Measurements from ENCODE around the gene MASP2.
"Not testable (repeated sequence)": the region's sequence is repeated elsewhere in the genome, so short reads cannot be mapped to it uniquely, and the experiment has no call there.

Gene MASP2

DNA sequence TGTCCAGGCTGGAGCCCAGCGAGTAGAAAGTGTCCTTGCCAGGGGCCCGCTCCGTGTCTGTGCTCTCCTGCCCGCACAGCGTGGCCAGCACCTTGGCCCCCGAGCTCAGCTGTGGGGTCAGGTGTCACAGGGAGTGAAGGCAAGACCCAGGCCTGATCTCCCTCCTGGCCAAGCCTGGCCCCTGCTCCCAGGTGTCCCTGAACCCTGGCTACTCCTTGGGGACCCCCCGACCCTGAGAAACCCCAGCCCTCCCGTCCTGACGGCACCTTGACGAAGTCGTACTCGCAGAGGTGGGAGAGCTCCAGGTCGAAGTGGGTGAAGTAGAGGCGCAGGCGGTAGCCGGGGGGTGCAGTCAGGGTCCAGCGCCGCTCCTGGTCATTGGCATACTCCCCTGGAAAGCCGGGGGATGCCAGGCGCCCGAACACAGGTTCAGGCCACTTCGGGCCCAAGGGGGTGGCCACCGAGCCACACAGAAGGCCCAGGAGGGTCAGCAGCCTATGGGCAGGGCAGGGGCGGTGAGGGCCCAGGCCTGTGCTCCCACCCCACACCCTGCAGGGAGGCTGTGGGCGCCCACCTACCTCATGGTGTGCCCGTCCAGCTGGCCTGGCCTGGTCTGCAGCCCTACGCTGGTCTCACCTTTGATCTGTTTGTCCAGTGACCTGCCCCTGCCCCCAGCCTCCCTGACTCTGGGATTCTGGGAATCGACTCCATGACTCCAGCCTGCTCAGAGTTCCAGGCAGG, at the start of gene MASP2:
Gene MASP2, minus strand, starts transcription at position 615 of the 741 bp plus-strand sequence. Its CDS starts 32 bp downstream, at position 583.
- DNase-seq (ENCODE audit: low read depth), result no peak

DNA sequence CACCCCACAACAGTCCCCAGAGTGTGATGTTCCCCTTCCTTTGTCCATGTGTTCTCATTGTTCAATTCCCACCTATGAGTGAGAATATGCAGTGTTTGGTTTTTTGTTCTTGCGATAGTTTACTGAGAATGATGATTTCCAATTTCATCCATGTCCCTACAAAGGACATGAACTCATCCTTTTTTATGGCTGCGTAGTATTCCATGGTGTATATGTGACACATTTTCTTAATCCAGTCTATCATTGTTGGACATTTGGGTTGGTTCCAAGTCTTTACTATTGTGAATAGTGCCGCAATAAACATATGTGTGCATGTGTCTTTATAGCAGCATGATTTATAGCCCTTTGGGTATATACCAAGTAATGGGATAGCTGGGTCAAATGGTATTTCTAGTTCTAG, 36.7 kb upstream of the MASP2 start:
- not testable (repeated sequence) for DNase-seq (ENCODE audit: low read depth)

DNA sequence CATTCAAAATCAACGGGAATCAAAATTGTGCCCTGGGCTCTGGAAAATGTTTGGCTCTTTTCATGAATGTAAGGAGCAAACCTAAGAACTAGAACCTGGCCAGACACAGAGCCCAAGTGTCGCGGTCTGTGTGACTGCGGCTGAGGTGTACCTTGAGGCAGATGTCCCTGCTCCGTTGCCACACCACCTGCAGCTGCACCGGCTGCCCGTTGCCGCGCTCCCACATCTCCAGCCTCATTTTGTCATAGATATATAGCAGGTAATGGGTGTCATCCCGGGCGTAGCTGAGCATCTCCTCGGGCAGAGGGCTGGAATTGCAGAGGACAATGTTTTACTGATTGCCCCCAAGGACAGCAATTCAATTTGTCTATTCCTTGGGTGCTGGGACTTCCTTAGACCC, 33.9 kb upstream of the MASP2 start:
- DNase-seq (ENCODE audit: low read depth), result no peak

DNA sequence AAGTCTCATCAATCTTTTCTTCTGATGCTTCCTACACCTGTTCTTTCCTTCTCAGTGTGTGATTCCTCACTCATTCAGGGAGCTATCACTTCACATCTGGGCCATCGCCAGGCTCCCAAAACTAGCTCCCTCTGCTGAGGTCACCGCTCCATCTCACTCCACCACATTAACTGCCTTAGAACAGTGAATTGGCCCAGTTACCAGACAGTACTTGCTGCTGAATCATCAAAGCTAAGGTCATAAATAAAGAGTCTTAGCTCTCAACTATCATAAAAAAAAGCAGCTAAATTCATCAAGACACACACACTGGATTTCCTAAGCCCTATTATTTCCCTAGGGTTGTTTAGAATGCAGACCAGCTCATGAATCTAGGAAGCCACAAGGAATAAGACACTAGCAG, 31.6 kb upstream of the MASP2 start:
- DNase-seq (ENCODE audit: low read depth), result peak; percentile 39

DNA sequence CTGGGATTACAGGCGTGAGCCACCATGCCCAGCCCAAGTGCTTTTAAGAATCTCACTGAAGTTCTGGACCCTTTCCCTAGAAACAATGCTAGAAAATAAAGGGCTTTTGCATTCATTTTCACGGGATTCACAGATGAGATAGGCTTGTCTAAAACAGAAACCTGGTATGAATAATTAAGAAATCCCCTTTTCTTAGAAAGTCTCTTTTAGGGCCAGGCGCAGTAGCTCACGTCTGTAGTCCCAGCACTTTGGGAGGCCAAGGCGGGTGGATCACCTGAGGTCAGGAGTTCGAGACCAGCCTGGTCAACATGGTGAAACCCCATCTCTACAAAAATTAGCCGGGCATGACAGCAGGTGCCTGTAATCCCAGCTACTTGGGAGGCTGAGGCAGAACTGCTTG, 26.4 kb upstream of the MASP2 start:
- DNase-seq (ENCODE audit: low read depth), result not testable (repeated sequence)

DNA sequence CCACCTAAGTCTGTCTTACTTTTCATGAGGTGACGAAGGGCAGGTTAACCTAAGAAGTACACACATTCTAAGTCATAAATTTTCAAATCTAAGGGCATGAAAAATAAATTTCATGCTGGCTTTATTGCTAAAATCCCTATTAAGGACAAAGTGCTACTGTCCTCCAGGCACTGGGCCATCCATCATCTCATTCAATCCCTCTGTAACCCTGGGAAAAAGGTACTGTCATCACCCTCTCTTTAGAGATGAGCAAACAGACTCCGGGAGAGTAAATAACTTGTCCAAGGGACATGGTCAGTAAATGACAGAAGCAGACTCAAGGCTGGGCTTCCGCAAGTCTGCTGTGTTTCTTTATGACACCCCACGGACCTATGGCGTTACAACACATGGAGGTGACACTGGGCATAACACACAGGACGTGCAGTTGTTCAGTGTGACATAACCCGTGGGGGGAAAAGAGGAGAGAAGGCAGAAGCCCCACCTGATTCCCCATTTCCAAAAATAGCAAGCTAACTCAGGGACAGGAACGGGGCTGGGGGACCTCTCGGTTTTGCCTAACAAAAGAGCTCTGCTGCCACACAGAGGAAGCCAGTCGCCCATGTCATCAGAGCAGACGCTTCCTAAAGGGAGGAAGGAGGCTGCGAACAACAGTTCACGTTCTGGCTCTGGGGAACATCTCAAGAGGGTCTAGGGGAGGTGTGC, 25.3 kb upstream of the MASP2 start:
- DNase-seq (ENCODE audit: low read depth), result no peak

DNA sequence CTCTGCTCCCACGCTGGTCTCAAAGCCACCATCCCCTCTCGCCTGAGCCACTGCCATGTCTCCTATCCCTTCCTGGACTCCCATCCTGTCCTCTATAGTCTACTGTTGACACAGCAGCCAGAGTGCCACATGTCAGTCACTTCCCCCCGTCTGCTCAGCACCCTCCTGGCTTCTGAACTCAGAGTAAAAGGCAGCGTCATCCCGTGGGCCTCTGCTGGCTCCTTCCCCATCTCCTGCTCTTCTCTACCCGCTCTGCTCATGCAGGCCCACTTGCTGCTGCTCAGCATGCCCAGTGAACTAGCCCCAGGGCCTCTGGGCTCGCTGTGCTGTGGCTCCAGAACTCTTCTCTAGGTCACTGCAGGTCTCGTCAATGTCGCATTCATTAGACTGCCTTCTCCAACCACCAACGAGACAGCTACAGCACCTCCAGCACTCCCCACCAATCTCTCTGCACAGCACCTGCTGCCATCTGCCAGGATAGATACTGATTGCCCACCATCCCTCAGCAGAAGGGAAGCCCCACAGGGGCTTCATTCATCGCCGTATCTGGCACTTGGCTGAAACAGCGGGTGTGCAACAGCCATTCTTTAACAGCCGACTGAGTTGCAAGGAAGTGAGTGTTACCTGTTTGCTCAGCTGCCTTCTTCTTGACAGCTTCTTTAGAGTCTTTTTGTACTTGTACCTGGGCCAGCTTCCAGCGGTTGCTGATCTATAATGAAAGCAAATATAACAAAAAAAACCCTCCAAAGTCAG, 24.6 kb upstream of the MASP2 start:
- DNase-seq (ENCODE audit: low read depth), result no peak

DNA sequence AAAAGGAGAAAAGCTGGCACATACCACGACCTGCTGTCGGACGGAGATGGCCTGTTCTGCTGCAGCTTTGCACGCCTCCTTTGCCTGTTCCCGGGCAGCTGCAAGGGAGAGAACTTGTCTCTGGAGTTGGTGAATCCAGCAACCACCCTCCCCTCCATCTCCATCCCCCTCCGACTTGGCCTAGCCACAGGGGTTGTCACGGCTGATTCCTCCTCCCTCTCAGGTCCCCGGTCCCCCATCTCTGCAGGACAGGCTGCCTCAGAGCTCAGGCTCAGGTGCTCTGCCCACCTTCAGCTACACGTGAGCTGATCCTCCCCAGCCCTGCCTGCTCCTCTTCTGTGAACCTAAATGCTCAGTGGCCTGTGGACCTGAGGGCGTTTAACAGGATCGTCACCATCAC, 23.8 kb upstream of the MASP2 start:
- no peak for DNase-seq (ENCODE audit: low read depth)

DNA sequence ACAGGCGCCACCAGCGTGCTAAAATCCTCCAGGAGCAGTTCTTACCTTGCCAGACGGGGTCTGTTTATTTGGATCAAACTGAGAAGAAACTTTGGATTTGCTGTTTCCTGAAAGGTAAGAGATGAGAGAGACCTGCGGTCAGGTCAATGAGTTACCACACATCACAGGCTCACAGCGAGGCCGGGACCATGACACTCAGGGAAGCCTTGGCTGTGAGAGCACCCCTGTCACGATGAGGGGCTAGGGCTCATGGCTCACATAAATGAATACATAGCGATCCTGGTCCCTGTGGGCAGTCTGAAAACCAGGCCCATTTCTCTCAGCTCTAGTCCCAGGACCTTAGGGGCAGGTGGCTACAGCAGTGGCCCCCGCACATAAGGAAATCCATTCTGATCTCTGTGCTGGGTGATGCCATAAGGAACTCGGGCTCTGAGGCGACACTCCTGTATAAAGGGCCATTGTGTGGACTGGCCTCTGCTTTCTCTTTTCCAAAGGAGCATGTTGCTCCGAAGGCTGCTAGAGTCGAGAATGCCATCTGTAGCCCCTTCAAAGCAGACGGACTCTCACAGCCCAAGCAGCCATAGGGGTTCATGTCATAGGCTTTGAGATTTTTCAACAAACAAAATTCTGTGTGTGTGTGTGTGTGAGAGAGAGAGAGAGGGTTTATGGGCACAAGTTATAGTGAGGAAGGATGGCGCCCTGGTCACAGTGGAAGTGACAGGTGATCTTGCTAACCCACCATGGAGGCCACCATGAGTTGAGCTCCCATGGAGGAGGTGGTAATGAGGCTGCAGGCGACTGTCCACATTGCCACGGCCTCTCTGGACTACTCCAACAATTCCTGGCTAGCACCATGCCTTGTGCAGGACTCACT, 21.8 kb upstream of the MASP2 start:
- no peak for DNase-seq (ENCODE audit: low read depth)

DNA sequence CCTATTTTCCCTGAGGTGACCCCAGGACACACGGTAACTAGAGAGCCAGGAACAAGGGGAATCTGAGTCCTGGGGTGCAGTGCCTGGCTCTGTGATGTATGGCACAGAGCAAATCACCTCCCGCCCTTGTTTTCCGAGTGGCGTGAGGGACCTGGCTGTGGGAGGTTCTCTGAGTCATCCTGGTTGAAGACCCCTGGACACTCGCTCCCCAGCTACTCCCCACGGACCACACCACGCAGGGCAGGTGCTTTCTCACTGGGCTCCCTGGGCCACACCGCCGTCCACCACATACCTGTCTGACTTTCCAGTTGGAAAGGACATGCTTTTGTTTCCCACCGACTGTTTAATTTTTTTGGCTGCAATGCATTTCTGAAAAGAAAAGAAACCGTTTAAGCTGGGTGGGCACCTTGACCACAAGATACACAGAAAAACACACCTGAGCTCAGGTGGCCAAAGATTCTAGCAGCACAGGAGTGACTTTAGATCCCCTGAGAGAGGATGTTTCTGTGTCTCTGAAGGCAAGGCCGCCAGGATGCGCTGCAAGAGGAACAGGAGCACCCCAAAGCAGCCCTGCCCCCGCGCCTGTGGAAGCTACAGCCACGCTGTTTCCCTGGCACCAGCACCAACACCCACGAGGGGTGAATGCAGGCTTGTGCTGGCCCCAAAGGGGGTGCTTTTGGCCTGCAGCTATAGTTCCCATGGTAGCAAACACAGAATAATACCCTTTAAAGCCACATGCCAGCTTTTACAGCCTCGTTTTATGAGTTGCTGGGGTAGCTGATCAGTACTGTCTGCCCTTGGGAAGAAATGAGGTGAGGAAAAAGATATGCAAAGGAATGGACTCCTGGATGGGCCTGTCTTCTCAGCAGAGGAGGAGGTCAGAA, 20.9 kb upstream of the MASP2 start:
- DNase-seq (ENCODE audit: low read depth), result no peak

DNA sequence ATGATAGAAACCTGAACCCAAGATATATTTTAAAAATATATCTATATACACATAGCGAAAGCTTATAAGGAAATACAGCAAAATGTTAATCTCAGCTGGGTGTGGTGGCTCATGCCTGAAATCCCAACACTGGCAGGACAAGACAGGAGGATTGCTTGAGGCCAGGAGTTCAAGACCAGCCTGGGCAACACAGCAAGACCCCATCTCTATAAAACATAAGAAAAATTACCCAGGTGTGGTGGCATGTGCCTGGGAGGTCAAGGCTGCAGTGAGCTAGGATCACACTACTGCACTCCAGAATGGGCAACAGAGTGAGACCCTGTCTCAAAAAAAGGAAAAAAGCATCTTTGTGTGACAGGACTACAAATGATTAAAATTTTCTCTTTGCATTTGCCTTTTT, 18.8 kb upstream of the MASP2 start:
- no peak for DNase-seq (ENCODE audit: low read depth)

DNA sequence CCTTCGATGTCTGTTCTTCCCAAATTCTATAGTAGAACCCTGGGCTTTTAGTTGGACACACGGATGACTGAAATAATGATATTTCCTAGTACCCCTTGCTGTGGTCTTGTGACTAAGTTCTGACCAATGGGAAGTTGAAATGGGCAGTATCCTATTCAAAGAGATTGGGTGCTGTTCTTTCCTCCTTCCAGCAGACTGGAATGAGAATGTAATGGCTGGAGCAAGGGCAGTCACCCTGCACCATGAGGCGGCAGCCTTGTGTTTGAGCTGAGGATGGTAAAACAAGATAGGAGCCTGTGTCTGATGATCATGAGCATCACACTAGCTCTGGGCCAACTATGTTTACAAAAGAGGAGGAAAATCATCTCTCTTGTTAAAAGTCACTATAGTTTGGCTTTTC, 17.9 kb upstream of the MASP2 start:
- no peak for DNase-seq (ENCODE audit: low read depth)

DNA sequence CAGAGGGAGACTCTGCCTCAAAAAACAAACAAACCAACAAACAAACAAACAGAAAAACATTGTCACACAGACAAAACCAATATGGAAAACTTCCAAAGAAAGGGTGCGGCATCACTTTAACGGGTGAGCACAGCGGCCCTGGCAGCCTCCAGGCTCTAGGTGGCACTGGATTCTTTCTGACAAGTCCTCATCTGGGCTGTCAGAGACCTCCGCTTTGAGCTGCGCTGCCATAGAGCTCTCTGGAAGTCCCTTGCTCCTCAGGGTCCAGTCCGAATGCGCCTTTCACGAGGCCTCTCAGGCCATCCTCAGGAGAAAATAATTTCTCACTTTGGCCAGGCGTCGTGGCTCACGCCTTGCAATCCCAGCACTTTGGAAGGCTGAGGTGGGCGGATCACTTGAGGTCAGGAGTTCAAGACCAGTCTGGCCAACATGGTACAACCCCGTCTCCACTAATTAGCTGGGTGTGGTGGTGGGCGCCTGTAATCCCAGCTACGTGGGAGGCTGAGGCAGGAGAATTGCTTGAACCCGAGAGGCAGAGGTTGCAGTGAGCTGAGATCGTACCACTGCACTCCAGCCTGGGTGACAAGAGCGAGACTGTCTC, 17.0 kb upstream of the MASP2 start:
- DNase-seq (ENCODE audit: low read depth), result not testable (repeated sequence)

DNA sequence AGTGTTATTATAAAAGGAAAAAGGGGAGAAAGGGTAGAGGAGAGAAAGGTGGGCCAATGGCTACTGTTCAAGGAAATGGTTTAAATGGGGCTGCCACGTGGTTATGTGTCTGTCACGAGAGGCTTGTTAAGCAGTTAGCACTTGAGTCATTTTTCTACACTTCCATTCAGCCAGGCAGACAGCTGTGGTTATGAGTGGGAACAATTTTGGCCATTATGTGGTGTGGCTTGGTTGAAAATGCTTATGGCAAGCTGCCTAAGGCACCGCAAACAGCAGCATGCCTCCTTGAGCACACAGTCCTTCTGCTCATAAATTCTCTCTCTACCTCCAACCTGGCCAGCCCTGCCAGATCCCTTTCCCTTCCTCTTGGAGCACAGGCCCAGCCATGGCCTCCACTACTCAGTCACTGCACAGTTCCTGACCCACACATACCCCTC, 15.9 kb upstream of the MASP2 start:
- peak; percentile 15 for DNase-seq (ENCODE audit: low read depth)

DNA sequence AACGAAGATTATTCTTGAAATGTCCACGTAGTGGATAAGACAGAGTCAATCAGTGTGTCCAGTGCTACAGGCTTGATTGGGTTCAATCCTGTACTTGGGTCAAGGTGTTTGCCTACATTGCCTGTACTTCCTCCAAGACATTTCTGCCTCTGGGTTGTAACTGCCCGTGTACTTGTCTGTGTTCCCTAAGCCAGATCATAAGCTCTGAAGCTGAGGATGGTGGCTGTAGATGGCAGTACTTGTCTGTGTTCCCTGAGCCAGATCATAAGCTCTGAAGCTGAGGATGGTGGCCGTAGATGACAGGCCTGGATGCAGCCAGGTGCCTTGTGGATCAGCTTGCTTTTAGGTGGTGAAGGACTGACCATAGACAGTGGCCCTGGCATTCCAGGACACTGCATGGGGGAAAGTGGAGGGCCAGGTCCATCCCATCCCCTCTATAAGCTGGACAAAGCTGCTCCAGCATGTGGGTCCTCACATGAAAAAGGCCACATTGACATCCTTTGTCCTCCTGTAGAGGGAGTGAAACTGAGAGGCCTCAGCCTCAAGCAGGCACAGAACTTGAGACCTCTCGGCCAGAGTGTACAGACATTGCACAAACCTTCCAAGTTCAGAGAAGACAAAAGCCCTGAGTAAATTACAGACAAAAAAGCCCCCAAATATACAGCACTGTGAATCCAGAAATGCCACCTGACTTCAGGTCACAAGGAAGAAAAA, 14.8 kb upstream of the MASP2 start:
- DNase-seq (ENCODE audit: low read depth), result no peak

DNA sequence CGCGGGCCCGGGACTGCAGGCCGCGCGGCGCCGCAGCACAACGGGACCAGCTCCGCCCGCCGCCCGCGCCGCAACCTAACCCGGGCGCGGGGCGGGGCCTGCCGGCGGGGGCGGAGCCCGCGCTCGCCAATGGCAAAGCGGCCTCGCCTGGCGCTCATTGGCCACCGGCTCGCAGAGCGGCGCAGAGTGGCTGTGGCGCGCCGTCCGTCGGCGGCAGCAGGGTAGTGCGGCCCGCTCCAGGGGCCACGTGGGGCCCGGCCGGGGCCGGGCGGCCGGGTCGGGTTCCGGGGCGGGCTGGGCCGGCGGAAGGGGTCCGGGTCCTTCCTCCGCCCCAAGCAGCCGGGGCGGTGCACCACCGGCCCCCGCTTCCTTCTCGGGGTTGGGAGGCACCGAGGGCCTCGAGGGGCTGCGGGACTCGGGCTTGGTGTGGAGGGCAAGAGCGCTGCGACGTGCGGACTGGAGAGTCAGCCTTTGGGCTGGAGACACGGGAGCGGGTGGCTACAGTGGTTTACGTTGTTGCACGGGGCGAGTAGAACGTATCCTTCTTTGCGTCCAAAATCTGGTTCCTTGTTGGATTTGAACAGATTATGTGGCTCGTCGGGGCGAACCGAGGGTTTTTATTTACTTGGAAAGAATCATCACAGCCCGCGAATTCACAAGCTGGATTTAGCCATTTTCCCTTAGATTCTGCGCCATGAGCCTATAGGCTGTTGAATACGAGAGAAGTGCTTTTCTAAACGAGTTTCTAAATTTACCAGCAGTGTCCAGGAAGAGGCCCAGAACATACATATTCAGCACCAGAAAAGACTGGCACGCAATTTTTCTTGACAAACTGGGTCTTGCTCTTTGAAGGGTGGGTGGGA, 13.2 kb upstream of the MASP2 start, which contains the start of gene SRM:
Gene SRM, minus strand, starts transcription at position 51 of the 863 bp plus-strand sequence. CDS start 75 bp downstream, outside the sequence.
- DNase-seq (ENCODE audit: low read depth), result peak; percentile 87

DNA sequence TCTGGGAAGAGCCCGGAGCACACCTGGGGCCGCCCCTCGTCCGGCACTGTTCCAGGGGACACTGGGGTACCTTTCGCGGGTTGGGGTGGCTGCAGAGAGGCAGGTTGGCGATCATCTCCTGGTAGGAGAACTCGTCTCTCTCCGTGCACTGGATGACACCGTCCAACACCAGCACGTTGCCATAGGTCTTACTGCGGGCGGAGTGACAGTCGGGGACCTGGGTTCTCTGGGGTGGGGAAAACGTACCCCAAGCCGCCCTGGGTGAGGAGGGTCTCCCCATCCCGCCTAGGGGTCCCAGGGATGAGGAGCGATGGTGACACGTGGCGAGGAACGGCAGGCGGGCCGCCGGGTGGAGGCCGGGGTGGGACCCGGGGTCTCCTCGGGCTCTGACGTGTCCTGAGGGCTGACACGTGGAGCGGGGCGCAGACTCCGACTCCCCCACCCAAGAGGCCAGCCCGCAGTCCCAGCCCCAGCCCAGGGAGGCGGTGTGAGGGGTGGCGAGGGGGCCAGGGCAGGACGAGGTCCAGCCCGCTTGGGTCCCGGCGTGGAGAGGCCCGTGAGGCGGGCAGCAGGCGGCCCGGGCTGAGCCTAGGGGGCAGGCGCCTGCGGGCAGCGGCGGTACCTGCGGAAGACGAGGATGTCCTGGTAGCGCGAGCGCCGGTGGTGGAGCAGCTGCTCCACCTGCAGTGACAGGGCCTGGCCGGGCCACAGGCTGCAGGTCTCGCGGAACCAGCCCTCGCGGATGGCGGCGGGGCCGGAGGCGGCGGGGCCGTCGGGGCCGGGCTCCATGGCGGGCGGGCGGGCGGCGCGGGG, 12.3 kb upstream of the MASP2 start:
- DNase-seq (ENCODE audit: low read depth), result no peak

Data from fibroblast of gingiva (primary cell).